K562 (cell line): Measurements from ENCODE around the gene HEMK1. TPM values are rescaled to one million over a fixed set of nuclear protein-coding genes. Genes with fewer than 3 reads are reported as not detected.

Source experiments
- BHLHE40 ChIP-seq: IDR thresholded peaks from 2 replicates; pipeline ENCODE4 v1.6.1; 2011; ENCODE audit warnings: low read length, improper control_type of control experiment
- BRD9 ChIP-seq: fragments of 450-650 bp; IDR thresholded peaks from 2 replicates; pipeline ENCODE4 v1.6.1; 2018; ENCODE audit warnings: low read depth; ENCODE audit not compliant: partially characterized antibody
- HDAC3 ChIP-seq: fragments of 450-650 bp; IDR thresholded peaks from 2 replicates; pipeline ENCODE4 v1.6.1; 2018; ENCODE audit warnings: borderline replicate concordance, mild to moderate bottlenecking, moderate library complexity; ENCODE audit not compliant: partially characterized antibody
- HNRNPLL ChIP-seq: fragments of 200-400 bp; formaldehyde crosslinking; IDR thresholded peaks from 2 replicates; pipeline ENCODE4 v1.6.1; 2017; ENCODE audit warnings: low read length, low read depth, mild to moderate bottlenecking; ENCODE audit not compliant: poor library complexity, severe bottlenecking
- HOXB6 ChIP-seq: fragments of 250-450 bp; sonication (Bioruptor Pico); IDR thresholded peaks from 2 replicates; pipeline ENCODE4 v1.5.1; 2022; ENCODE audit warnings: mild to moderate bottlenecking, borderline replicate concordance
- KHSRP ChIP-seq: fragments of 450-650 bp; IDR thresholded peaks from 2 replicates; pipeline ENCODE4 v1.6.1; 2017
- MBD2 ChIP-seq: sonication (generic); IDR thresholded peaks from 2 replicates; pipeline ENCODE4 v1.6.1; 2016; ENCODE audit warnings: low read depth, borderline replicate concordance
- SP1 ChIP-seq: sonication (generic); formaldehyde crosslinking; IDR thresholded peaks from 2 replicates; pipeline ENCODE4 v1.8.1; 2022; ENCODE audit warnings: mild to moderate bottlenecking, missing genetic modification reagents
- TAF1 ChIP-seq: IDR thresholded peaks from 2 replicates; pipeline ENCODE4 v1.6.1; 2011; ENCODE audit warnings: mild to moderate bottlenecking, low read length, moderate library complexity; ENCODE audit not compliant: insufficient read depth, control insufficient read depth, severe bottlenecking; ENCODE audit errors: extremely low read depth
- U2AF1 ChIP-seq: fragments of 200-400 bp; formaldehyde crosslinking; optimal IDR thresholded peaks from 2 replicates; pipeline ENCODE3; 2017; ENCODE audit warnings: mild to moderate bottlenecking, low read depth, low read length, moderate library complexity
- ZBTB17 ChIP-seq: fragments of 450-650 bp; formaldehyde crosslinking; IDR thresholded peaks from 2 replicates; pipeline ENCODE4 v1.4.0; 2020; ENCODE audit warnings: mild to moderate bottlenecking
- ZC3H8 ChIP-seq: fragments of 450-650 bp; IDR thresholded peaks from 2 replicates; pipeline ENCODE4 v1.6.1; 2017
- ZKSCAN8 ChIP-seq: fragments of 200-800 bp; sonication (Bioruptor generic); IDR thresholded peaks from 2 replicates; pipeline ENCODE4 v1.6.1; 2016; ENCODE audit warnings: missing genetic modification characterization, missing compliant biosample characterization
- ZNF57 ChIP-seq: fragments of 450-650 bp; formaldehyde crosslinking; IDR thresholded peaks from 2 replicates; pipeline ENCODE4 v1.4.0; 2020; ENCODE audit warnings: mild to moderate bottlenecking, moderate library complexity
- ZNF589 ChIP-seq: fragments of 200-800 bp; sonication (Bioruptor generic); IDR thresholded peaks from 2 replicates; pipeline ENCODE4 v1.6.1; 2016; ENCODE audit warnings: low read depth, missing genetic modification characterization, missing compliant biosample characterization
- polyA plus RNA-seq, 8 experiments: library from polyadenylated mRNA; depleted of rRNA in 4 of 8; stranded (reverse) in 5 of 8; unstranded in 3 of 8; fragments of >200 nt; fragmentation: Nextera tagmentation in 2 of 8; fragmentation: Illumina TruSeq in 1 of 8; extraction: Ambion mirVana in 2 of 8; extraction: Trizol in 1 of 8; gene quantifications; 2 replicates each; pipeline versions ENCODE4 v1.2.1 to v1.2.3, GENCODE V29; 2011 to 2014; ENCODE audit warnings: inconsistent platforms in 1 of 8, missing spikeins in 1 of 8
- total RNA-seq, 7 experiments: library from RNA; depleted of rRNA in 6 of 7; stranded (reverse); fragments of >200 nt in 6 of 7; fragmentation: Illumina TruSeq in 2 of 7; extraction: Trizol in 2 of 7; gene quantifications; 2 replicates each; pipeline versions ENCODE4 v1.2.1 to v1.2.3, GENCODE V29; 2011 to 2021; ENCODE audit warnings: low replicate concordance in 1 of 7
- TF ChIP-seq, protein P1 (sequence below): sonication (generic); formaldehyde crosslinking; IDR thresholded peaks from 2 replicates; pipeline ENCODE4 v1.8.0; 2023; ENCODE audit warnings: mild to moderate bottlenecking, missing genetic modification reagents

Gene HEMK1
- total and polyA plus RNA-seq, 9 of the 15 experiments (the other 6 are each of a cell fraction or from before 2014, with no cell fraction given), result 2.0 to 16.8 (median 11.4) TPM

DNA sequence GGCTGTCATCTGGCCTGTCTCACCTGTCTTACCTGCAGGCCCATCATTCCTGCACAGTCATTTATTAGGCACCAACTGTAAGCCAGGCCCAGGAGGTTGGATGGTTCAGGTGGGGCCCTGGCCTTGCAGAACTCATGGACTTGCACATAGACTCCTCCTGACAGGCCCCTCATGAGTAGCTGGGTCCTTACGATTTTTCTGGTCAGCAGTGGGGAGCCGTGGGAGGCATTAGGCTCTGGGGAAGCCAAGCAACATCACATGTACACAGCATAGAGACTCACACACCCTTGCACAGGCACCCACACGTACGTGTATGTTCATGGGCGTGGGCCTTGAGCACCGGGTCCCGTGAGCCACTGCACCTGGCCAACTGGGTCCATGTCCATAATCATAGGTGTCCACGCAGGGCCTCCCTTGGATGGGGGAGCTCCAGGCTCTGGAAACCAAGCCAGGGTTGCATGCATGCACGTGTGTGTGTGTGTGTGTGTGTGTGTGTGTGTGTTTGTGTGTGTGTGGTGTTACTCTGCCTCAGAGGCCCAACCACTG lies 21.9 kb downstream of the HEMK1 start (continued):
- TF ChIP-seq, protein P1, sequence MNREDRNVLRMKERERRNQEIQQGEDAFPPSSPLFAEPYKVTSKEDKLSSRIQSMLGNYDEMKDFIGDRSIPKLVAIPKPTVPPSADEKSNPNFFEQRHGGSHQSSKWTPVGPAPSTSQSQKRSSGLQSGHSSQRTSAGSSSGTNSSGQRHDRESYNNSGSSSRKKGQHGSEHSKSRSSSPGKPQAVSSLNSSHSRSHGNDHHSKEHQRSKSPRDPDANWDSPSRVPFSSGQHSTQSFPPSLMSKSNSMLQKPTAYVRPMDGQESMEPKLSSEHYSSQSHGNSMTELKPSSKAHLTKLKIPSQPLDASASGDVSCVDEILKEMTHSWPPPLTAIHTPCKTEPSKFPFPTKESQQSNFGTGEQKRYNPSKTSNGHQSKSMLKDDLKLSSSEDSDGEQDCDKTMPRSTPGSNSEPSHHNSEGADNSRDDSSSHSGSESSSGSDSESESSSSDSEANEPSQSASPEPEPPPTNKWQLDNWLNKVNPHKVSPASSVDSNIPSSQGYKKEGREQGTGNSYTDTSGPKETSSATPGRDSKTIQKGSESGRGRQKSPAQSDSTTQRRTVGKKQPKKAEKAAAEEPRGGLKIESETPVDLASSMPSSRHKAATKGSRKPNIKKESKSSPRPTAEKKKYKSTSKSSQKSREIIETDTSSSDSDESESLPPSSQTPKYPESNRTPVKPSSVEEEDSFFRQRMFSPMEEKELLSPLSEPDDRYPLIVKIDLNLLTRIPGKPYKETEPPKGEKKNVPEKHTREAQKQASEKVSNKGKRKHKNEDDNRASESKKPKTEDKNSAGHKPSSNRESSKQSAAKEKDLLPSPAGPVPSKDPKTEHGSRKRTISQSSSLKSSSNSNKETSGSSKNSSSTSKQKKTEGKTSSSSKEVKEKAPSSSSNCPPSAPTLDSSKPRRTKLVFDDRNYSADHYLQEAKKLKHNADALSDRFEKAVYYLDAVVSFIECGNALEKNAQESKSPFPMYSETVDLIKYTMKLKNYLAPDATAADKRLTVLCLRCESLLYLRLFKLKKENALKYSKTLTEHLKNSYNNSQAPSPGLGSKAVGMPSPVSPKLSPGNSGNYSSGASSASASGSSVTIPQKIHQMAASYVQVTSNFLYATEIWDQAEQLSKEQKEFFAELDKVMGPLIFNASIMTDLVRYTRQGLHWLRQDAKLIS (CRISPR knock-in tag), result no peak
- TF ChIP-seq ZC3H8, result no peak
- TF ChIP-seq ZKSCAN8 (CRISPR knock-in tag), result peak; percentile 96
- no peak for TF ChIP-seq ZNF57 (CRISPR knock-in tag)
- no peak for TF ChIP-seq KHSRP
- TF ChIP-seq HNRNPLL, result no peak
- no peak for TF ChIP-seq ZBTB17 (CRISPR knock-in tag)
- no peak for TF ChIP-seq MBD2
- no peak for TF ChIP-seq ZNF589 (CRISPR knock-in tag)
- peak; percentile 5 for TF ChIP-seq BRD9
- TF ChIP-seq HOXB6 (CRISPR knock-in tag), result no peak
- peak; percentile 12; the same call in 1 of the 2 replicates for TF ChIP-seq BHLHE40
- no peak for TF ChIP-seq U2AF1
- 0 out of 2 replicates have a peak, but pooled peaks have one; percentile 10 for TF ChIP-seq SP1
- no peak for TF ChIP-seq HDAC3
- TF ChIP-seq TAF1, result no peak
